ENCODE measurements around the gene VMP1. TPM values are rescaled to one million over a fixed set of nuclear protein-coding genes. Genes with fewer than 3 reads are reported as not detected.
"Not testable (repeated sequence)": the region's sequence is repeated elsewhere in the genome, so short reads cannot be mapped to it uniquely, and the experiment has no call there.

The VMP1 gene
- total RNA-seq, 1 donor from 2014 or later, result 126 TPM

GRCh38 chr17:59806322-59806721 is 98.9 kb downstream of the VMP1 start:
- DNase-seq (ENCODE audit: low read depth in 2 of 2), result not testable (repeated sequence)

- no peak for DNase-seq (ENCODE audit: low read depth in 2 of 2)
These were observed 100.5 kb downstream of the VMP1 start for GRCh38 chr17:59807892-59808509.

DNA sequence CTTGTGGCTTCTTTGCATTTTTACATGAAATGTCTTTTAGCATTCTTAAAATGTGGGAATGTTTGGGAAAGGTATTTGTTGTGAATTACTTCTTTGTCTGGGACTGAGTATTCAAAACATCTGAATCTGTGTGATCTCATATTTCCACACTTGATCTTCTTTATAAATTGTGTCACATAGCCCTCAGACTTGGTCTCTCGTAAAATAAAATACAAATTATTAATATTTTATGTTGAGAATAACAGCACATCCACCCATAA is 103.4 kb downstream of the VMP1 start:
- DNase-seq (ENCODE audit: low read depth in 2 of 2), result no peak

GRCh38 chr17:59811209-59811608 is 103.8 kb downstream of the VMP1 start:
- DNase-seq (ENCODE audit: low read depth in 2 of 2), result no peak

DNA sequence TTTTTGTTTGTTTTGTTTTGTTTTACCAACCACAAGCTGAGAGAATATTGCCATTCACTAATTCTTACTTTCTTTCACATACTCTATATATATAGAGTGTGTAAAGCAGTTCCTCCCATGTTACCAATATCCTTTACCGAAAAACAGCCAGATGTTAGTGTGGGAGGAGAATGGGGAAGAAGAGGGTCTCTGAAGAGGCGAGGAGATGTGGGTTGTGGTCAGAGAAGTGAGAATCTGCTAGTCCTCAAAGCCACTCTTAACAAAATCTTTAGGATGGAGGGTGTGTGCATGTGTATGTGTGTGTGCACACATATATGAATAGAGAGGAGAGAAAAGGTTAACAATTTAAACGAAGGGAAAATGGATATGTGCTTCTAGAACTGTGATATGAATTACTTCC is 104.7 kb downstream of the VMP1 start:
- DNase-seq (ENCODE audit: low read depth in 2 of 2), result no peak

- no peak for DNase-seq (ENCODE audit: low read depth in 2 of 2)
These were observed 106.8 kb downstream of the VMP1 start for GRCh38 chr17:59814276-59814675.

DNA sequence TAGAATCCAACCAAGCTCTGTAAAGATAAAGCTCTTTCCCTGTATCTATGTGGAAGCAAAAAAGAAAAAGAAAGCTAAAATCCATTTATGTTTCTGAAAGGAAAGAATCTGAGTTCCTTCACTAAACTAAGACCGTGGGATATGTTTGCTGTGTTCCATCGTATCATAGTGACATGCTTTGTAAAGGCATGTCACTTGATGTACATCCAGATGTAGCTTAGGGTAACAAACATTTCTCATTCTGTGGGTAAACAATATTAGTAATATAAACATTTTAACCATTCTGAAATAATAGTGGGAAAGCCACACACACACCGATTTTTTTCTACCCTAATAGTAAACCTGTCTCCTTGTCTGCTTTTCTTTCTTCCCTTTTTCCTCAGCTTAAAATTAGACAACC is 107.2 kb downstream of the VMP1 start:
- DNase-seq (ENCODE audit: low read depth in 2 of 2), result no peak

- no peak for DNase-seq (ENCODE audit: low read depth in 2 of 2)
These were observed 108.5 kb downstream of the VMP1 start for GRCh38 chr17:59815965-59816364.

DNA sequence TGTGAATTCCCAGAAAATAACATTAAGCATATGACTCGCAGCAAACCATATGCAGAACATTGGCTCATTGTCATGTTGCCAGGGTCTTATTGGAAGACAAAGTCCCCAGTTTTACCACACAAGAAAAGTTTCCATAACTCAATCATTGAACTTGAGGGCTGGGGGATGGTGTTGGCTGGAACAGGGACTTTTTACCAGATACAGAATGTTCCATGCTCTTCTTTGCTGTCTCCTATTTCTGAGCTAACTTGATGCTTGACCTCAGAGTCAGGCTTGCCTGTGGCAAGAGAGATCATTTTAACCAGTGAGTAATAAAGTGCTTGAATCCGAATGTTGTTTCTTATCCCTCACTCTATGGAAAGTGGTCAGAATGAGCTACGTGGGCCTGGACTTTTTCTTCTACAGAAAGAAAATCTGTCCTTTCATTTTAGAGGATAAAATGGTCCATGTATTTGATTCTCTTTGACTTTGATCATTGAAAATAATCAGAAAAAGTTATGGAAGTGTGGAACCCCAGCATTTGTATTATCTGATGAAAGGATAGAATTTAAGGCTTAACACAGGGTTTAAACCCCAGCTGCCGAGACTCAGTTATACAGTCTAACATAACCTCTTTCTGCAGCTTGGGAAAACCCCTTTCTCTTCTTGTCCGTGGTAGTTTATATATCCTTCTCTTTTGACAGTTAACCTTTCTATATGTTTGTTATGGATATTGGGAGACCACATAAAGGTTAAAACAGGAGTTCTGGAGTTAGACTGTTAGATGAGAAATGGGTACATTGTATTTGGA is 118.3 kb downstream of the VMP1 start:
- DNase-seq (ENCODE audit: low read depth in 2 of 2), result peak; percentile 27 to 37

DNA sequence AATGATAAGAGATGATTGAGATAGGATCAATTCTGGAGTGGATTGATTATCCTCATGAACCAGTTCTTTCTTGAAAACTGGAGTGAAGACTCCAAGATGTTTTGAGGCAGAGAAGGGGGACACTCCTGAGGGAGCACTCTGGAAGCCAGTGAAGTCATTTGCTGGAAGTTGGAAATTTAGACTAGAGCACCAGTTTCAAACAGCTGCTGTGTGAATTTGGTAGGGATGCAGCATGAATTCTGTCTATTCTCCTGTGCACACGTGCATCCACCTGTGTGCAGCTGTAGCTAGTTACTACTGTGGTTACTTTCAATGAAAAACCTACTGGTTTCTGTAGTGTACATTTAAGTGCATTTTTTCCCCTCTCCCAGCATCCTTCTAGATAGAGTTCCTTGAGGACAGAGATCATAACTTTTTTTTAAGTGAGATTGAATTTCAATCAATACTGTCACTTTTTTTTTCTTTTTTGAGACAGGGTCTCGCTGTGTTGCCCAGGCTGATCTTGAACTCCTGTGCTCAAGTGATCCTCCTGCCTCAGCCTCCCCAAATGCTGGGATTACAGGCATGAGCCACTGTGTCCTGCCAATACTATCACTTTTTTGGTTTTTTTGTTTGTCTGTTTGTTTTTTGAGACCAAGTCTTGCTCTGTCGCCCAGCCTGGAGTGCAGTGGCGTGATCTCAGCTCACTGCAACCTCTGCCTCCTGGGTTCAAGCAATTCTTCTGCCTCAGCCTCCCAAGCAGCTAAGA is 119.4 kb downstream of the VMP1 start:
- no peak for DNase-seq (ENCODE audit: low read depth in 2 of 2)

- DNase-seq (ENCODE audit: low read depth in 2 of 2), result peak in 1 of 2 donors; percentile 16
These were observed 120.4 kb downstream of the VMP1 start for GRCh38 chr17:59827721-59828477.

DNA sequence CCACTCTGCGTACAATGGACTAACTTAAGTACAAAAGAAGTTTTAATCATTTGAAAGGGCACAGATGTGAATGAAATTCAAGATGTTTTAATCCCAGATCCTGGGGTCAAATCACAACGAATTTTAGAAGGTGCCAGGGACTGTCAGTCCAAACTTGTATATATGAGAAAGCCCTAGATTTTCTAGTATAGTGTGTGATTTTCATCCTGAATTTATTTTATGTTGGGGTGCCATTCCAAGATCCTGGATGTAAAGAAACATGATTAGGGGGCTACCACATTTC is 121.0 kb downstream of the VMP1 start:
- DNase-seq (ENCODE audit: low read depth in 2 of 2), result no peak

GRCh38 chr17:59828819-59829216 is 121.4 kb downstream of the VMP1 start:
- not testable (repeated sequence) for DNase-seq (ENCODE audit: low read depth in 2 of 2)

GRCh38 chr17:59829217-59830006 is 122.0 kb downstream of the VMP1 start:
- DNase-seq (ENCODE audit: low read depth in 2 of 2), result peak; percentile 94 to 99

DNA sequence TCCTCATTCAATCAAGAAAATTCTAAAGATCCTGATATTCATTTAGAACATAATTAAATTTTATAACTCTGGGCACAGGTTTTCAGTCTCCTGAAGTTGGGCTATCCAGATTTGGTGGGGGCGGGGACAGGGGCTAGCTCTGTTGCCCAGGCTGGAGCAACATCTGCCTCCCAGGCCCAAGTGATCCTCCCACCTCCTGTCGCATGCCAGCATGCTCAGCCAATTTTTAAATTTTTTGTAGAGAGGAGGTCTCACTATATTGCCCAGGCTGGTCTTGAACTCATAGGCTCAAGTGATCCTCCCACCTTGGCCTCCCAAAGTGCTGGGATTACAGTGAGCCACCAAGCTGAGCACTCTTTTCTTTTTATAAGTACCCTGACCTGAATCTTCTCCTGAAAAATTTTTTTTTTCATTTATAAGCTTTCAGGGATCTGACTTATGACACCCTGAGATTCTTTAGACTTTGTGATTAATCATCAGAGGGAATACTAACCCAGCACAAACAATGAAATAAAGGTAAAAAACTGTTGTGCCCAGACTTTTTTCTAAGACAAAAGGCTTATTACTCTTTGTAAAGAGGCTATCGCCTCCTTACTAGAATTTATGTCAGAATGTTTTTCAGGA is 122.7 kb downstream of the VMP1 start:
- peak; percentile 52 to 76 for DNase-seq (ENCODE audit: low read depth in 2 of 2)

DNA sequence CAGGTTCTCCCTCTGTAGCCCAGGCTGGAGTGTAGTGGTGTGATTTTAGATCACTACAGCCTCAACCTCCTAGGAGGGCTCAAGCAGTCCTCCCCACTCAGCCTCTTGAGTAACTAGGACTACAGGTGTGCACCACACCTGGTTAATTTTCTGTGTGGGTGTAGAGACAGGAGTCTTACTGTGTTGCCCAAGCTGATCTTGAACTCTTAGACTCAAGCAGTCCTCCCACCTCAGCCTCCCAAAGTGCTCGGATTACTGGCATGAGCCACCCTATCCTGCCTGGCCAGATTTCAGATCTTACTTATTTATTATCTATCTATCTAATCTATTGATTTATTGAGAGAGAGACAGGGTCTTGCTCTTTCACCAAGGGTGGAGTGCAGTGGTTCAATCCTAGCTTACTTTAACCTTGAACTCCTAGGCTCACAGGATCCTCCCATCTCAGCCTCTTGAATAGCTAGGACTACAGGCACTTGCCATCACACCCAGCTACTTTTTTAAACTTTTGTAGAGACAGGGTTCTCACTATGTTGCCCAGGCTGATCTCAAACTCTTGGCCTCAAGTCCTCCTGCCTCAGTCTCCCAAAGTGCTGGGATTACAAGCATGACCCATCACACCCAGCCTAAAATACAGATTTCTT is 123.5 kb downstream of the VMP1 start:
- no peak for DNase-seq (ENCODE audit: low read depth in 2 of 2)

- peak in 1 of 2 donors; percentile 61 for DNase-seq (ENCODE audit: low read depth in 2 of 2)
These were observed 125.5 kb downstream of the VMP1 start for GRCh38 chr17:59832883-59833379.

DNA sequence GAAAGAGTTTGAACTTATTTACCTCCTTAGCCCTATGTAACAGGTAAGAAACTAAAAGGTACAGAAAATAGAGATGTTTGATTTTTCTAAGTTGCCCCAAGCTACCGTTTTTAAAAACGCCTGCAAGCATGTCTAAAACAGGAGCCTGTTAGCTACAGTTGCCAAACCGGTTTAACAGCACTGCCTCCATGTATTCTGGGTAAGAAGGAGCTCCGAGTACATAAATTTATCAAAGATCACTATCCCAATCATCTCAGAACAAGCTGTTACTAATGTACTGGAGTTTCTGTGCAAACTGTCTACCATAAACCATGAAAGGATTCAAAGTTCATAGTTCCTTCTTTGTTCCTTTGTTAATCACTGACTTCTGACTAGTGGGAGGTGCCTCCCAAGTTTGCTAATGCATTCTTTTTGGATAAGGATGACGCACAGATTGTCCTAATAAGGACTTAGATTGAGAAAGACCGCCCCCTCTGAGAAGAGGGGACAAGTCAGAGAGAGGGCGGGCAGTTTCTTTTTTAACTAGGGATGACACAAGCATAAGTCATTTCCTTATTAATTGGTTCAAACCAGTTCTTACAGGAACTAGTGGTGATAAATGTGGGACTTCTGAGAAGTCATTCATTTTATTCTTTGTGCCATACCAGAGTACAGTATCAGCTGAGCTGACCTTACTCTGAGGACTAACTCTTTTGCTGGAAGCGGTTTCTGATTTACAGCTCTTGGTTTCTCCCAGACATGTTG is 130.0 kb downstream of the VMP1 start:
- DNase-seq (ENCODE audit: low read depth in 2 of 2), result peak; percentile 97 to 99
